ENCODE measurements around the gene STAU1.

DNA sequence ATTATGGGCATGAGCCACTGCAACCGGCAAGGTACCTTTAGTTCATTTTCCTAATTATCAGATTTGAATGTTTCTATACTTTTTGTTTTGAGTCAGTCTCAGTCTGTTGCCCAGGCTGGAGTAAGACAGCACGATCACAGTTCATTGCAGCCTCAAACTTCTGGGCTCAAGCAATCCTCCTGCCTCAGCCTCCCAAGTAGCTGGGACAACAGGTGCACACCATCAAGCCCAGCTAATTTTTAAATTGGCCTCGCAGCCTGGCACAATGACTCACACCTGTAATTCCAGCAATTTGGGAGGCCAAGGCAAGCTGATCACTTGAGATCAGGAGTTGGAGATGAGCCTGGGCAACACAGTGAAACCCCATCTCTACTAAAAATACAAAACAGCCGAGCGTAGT, 24.4 kb downstream of the STAU1 start:
- no peak for TF ChIP-seq BHLHE40 (IDR thresholded peaks at IDR 0.05; ENCODE audit: borderline replicate concordance)
- TF ChIP-seq ELF4 (IDR thresholded peaks at IDR 0.05), result no peak
- no peak for TF ChIP-seq SUZ12 (IDR thresholded peaks at IDR 0.05)
- no peak for TF ChIP-seq TARDBP (IDR thresholded peaks at IDR 0.05)
- no peak for TF ChIP-seq FOXM1 (IDR thresholded peaks at IDR 0.05; ENCODE audit: borderline replicate concordance)
- TF ChIP-seq LEF1 (IDR thresholded peaks at IDR 0.05; ENCODE audit: borderline replicate concordance), result no peak
- TF ChIP-seq FOXA1 (IDR thresholded peaks at IDR 0.05), result no peak
- TF ChIP-seq ZNF384 (IDR thresholded peaks at IDR 0.05), result no peak

Measured in HEK293T (cell line).